GM19324 (cell line): ENCODE results near the gene DCP2.

Source experiments
- ATAC-seq: cut with Tn5 transposase; IDR thresholded peaks from one replicate; pipeline ENCODE4 v1.9.1; 2021; ENCODE audit warnings: mild to moderate bottlenecking, moderate library complexity; ENCODE audit not compliant: unreplicated experiment, low FRiP score

The DCP2 gene

DNA sequence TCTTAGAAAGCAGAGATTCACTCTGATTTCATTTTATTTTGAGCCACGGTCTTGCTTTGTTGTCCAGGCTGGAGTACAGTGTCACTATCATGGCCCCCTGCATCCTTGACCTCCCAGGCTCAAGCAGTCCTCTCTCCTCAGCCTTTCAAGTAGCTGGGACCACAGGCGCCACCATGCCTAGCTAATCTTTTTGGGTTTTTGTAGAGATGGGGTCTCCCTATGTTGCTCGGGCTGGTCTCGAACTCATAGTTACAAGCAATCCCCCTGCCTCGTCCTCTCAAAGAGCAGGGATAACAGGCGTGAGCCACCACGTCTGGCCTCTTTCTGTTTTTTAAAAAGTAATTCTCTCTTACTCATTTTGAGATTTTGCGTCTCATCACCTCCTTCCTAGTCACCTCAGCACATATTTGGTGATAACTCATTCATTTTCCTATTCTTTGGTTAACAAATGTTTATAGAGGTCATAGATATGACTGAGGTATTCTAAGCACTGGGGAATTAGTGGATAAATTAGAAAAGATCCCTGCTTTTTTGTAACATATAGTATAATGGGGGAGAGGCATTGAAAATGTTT is 10.8 kb upstream of the DCP2 start:
- ATAC-seq, result no peak

- ATAC-seq, result no peak
Observed at GRCh38 chr5:112967520-112968083, 9.0 kb upstream of the DCP2 start.

DNA sequence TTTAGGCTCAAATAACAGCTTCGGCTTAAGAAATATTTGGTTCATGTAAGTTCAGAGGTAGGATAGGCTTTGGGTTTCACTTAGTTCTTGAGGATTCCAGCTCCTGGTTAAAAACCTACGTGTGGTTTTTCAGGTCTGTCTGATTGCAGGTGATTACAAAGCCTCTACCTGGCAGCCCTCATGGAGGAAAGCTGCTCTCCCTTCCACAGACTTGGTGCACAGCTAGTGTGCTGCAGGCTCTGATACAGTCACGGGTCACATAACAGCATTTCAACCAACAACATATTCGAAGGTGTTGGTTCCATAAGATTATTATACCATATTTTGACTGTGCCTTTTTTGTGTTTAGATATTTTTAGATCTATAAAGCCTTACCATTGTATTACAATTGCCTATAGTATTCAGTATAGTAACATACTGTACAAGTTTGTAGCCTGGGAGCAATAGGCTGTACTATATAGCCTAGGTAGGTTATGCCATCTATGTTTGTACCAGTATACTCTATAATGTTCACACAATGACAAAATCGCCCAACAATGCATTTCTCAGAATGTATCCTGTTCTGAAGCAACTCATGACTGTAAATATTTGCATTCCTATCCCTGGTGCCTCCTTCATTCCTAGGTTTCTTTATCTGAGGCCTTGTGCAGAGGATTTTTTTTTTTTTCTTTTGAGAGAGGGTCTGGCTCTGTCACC is 8.0 kb upstream of the DCP2 start:
- no peak for ATAC-seq

DNA sequence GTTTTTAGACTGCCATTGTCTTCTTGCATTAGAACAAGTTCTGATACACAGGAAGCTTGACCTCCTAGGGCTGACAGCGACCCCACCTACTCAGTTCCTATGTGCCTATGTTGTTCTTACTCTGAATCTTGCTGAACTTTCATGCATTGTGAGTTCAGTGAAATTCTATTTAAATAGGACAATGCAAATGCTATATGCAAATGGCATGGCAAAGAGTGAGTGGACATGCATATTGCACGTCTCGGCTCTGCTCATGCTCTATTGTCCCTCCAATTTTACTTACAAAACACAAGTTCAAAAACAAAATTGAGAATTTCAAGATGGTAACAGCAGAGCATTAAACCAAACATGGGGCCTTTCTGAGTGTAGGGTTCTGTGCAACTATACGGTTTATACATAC is 5.3 kb upstream of the DCP2 start:
- no peak for ATAC-seq

DNA sequence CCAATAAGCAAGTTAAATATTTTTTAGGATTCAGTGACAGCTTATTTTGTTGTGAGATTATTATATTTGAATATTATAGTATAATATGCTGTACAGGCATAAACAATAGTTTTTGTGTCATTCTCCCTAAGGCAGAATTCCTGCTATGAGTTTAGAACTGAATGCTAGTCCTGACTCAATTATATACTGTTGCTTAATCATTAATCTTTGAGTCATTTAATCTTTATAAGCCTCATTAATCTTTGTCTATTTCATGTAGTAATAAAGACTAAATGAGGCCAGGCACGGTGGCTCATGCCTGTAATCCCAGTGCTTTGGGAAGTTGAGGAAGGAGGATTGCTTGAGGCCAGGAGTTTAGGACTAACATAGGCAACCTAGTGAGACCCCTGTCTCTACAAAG is 3.6 kb upstream of the DCP2 start:
- no peak for ATAC-seq

GRCh38 chr5:112973904-112974303 is 2.7 kb upstream of the DCP2 start:
- no peak for ATAC-seq

DNA sequence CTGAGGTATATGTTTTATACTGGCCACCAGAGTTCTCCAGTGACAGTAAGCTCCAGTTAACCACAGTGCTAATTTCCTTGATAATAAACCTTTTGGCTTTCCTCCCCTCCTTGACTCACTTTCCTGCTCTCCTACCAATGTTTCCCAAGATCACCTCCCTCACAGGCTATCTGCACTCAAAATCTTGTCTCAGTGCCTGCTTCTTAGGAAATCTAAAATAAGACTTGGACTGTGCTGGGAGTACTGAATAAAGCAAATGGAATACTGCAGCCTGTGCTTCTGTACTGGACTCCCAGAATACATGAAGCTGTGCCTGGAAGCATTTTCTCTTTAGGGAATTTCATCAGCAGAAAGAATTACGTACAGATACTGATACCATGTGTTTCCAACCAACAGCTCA is 1.7 kb upstream of the DCP2 start:
- no peak for ATAC-seq

GRCh38 chr5:112975721-112976431 is 722 bp upstream of the DCP2 start:
- ATAC-seq, result peak; percentile 15

GRCh38 chr5:112977440-112977861 is 853 bp downstream of the DCP2 start:
- ATAC-seq, result no peak

DNA sequence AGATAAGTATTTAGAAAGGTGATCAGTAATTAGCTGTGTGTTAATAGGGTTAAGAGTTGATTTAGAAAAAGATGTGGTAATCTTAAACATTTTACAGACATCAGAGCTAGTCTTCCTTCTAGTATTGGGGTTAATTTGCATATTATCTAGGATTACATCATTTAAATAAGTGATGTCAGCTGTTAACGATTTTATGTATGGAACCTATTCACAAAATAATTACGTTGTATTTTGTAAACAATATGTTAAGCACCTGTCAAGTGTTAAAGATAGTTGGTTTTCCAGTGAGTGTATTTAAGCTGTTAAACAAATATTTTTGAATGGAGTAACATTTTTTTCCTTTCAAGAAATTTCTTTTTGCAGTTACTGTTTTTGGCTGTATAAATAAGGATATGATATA is 2.2 kb downstream of the DCP2 start:
- ATAC-seq, result no peak

DNA sequence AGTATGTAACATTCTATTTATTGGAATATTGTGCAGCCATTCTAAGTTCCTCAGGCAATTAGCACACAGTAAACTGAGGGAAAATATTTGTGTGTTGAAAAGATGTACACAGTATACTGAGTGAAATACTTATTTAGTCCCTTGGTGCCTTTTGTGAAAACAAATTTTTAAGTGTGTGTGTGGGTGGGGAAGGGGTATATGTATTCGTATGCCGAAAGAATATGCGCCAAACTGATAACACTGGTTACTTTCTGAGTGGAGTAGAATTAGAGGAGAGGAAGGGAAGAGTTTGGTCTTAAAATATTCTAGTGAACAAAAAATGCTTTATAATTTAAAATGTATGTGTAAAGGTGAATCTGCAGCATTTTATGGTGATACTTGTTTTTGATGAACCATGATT is 3.1 kb downstream of the DCP2 start:
- no peak for ATAC-seq

DNA sequence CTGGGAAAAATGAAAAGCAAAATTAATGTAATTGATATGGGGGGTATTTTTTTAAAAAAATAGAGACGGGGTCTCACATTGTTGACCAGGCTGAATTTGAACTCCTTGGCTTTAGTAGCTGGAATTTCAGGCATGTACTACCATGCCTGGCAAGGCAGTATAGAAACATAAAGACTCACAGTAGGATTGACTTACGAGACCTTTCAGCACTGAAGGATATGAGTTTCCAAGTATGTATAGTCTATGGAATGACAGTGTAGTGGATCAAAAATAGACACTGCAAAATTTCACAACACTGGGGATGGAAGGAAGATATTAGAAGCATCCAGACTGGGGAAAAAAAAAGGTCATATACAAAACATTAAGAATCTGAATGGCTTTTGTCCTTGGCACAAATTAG is 6.8 kb downstream of the DCP2 start:
- no peak for ATAC-seq

DNA sequence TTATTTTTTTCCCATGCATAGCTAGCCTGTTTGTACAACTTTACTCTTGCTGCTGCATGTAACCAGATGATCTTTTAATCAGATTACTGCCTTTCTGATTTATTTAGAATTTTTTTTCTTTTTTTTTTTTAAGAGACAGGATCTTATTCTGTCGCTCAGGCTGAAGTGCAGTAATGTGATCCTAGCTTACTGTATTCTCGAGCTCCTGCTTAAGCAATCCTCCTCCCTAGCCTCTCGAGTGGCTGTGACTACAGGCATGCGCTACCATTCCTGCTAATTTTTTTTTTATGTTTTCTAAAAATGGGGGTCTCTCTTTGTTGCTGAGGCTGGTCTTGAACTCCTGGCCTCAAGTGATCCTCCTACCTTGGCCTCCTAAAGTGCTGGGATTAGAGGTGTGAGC is 9.6 kb downstream of the DCP2 start:
- no peak for ATAC-seq

GRCh38 chr5:112995764-112996618 is 19.4 kb downstream of the DCP2 start:
- ATAC-seq, result no peak

GRCh38 chr5:112996830-112997374 is 20.3 kb downstream of the DCP2 start:
- no peak for ATAC-seq

GRCh38 chr5:112998296-112998695 is 21.7 kb downstream of the DCP2 start:
- ATAC-seq, result no peak

- no peak for ATAC-seq
Observed at GRCh38 chr5:113000466-113000865, 23.9 kb downstream of the DCP2 start.

DNA sequence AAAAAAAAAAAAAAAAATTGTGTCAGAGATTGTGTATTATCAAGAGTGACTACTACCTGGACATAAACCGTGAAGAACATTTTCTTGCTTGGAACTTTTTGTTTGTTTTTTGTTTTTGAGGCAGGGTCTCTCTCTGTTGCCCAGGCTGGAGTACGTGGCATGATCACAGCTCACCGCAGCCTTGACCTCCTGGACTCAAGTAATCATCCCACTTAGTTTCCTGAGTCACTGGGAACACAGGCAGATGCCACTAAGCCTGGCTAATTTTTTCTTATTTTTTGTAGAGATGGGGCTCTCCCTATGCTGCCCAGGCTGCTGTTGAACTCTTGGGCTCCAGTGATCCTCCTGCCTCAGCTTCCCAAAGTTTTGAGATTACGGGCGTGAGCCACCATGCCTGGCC is 25.8 kb downstream of the DCP2 start:
- no peak for ATAC-seq

DNA sequence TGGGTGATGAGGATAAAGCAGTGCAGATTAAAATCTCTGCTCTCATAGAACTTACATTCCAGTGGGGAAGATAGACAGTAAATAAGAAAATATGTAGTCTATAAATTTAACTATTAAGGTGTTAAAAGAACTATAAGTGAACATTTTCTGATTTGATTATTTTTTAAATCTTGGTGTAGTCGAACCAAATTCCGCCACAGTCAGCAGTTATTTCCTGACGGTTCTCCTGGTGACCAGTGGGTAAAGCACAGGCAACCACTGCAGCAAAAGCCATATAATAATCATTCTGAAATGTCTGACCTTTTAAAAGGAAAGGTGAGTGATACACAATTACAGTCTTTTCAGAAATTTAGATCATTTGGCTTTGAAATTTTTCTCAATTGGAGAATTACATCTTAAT is 27.2 kb downstream of the DCP2 start:
- no peak for ATAC-seq

DNA sequence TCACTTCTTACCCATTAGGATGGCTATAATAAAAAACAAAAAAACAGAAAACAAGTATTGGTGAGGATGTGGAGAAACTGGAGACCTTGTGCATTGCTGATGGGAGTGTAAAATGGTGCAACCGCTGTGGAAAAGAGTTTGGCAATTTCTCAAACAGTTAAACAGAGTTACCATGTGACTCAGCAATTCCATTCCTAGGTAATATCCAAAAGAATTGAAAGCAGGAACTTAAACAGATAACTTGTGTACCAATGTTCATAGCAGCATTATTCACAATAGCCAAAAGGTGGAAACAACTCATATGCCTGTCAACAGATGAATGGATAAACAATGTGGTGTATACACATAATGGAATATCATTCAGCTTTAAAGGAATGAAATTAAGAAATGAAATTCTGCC is 28.9 kb downstream of the DCP2 start:
- ATAC-seq, result no peak
